Measurements from ENCODE around the gene COL6A2.
"Not testable (repeated sequence)": the region's sequence is repeated elsewhere in the genome, so short reads cannot be mapped to it uniquely, and the experiment has no call there.

The COL6A2 gene

GRCh38 chr21:46126309-46127238 lies 28.7 kb downstream of the COL6A2 start:
- no peak for DNase-seq (ENCODE audit: low spot score)

- DNase-seq (ENCODE audit: low spot score): no peak
These were observed 29.6 kb downstream of the COL6A2 start for GRCh38 chr21:46127239-46128105.

GRCh38 chr21:46128106-46128932 lies 30.4 kb downstream of the COL6A2 start:
- DNase-seq (ENCODE audit: low spot score): no peak

GRCh38 chr21:46128933-46129571 lies 31.1 kb downstream of the COL6A2 start:
- DNase-seq (ENCODE audit: low spot score): no peak

- DNase-seq (ENCODE audit: low spot score): no peak
These were observed 32.1 kb downstream of the COL6A2 start for GRCh38 chr21:46129846-46130651.

GRCh38 chr21:46130831-46131587 lies 33.1 kb downstream of the COL6A2 start:
- no peak for DNase-seq (ENCODE audit: low spot score)

GRCh38 chr21:46131588-46131837 lies 33.6 kb downstream of the COL6A2 start:
- no peak for DNase-seq (ENCODE audit: low spot score)

- no peak for DNase-seq (ENCODE audit: low spot score)
These were observed 34.1 kb downstream of the COL6A2 start for GRCh38 chr21:46131838-46132651.

- no peak for DNase-seq (ENCODE audit: low spot score)
These were observed 38.0 kb downstream of the COL6A2 start for GRCh38 chr21:46135782-46136395.

GRCh38 chr21:46136739-46137349 lies 38.9 kb downstream of the COL6A2 start:
- DNase-seq (ENCODE audit: low spot score): no peak

GRCh38 chr21:46137908-46138307 lies 40.0 kb downstream of the COL6A2 start:
- DNase-seq (ENCODE audit: low spot score): no peak

- no peak for DNase-seq (ENCODE audit: low spot score)
These were observed 40.6 kb downstream of the COL6A2 start for GRCh38 chr21:46138383-46138970.

- no peak for DNase-seq (ENCODE audit: low spot score)
These were observed 41.8 kb downstream of the COL6A2 start for GRCh38 chr21:46139686-46140085.

GRCh38 chr21:46140352-46141003 lies 42.6 kb downstream of the COL6A2 start:
- DNase-seq (ENCODE audit: low spot score): not testable (repeated sequence)

- no peak for DNase-seq (ENCODE audit: low spot score)
These were observed 44.1 kb downstream of the COL6A2 start for GRCh38 chr21:46141767-46142581.
